GM20000 (cell line): ENCODE data around the gene ABT1.

Experiments used
- DNase-seq: peaks from one replicate; pipeline ENCODE4 v3.0.0; 2012; ENCODE audit warnings: low spot score
- TF ChIP-seq, protein P1 (sequence below): IDR thresholded peaks from 2 replicates; pipeline ENCODE4 v1.5.1; 2012; ENCODE audit warnings: mild to moderate bottlenecking, control low read depth; ENCODE audit errors: extremely low read depth, missing control alignments

Gene ABT1

DNA sequence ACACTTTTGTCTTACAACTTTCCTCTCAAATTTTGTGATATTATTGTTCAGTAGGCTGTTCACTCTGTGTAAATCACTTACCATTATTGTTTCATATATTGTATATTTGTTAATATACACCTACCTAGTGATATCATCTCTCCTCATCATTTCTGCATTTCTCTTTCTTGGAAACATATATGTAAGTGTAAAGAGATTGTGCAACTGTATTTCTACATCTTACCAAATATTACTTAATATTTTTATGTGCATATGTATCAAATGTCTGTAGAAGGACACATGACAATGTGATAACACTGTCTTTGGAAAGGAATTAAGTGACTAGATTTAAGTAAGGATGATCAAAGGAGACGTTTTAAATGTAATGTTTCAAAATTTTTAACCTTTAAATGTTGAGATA lies 32.6 kb downstream of the ABT1 start:
- no peak for DNase-seq
- TF ChIP-seq, protein P1, sequence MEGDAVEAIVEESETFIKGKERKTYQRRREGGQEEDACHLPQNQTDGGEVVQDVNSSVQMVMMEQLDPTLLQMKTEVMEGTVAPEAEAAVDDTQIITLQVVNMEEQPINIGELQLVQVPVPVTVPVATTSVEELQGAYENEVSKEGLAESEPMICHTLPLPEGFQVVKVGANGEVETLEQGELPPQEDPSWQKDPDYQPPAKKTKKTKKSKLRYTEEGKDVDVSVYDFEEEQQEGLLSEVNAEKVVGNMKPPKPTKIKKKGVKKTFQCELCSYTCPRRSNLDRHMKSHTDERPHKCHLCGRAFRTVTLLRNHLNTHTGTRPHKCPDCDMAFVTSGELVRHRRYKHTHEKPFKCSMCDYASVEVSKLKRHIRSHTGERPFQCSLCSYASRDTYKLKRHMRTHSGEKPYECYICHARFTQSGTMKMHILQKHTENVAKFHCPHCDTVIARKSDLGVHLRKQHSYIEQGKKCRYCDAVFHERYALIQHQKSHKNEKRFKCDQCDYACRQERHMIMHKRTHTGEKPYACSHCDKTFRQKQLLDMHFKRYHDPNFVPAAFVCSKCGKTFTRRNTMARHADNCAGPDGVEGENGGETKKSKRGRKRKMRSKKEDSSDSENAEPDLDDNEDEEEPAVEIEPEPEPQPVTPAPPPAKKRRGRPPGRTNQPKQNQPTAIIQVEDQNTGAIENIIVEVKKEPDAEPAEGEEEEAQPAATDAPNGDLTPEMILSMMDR, result no peak

DNA sequence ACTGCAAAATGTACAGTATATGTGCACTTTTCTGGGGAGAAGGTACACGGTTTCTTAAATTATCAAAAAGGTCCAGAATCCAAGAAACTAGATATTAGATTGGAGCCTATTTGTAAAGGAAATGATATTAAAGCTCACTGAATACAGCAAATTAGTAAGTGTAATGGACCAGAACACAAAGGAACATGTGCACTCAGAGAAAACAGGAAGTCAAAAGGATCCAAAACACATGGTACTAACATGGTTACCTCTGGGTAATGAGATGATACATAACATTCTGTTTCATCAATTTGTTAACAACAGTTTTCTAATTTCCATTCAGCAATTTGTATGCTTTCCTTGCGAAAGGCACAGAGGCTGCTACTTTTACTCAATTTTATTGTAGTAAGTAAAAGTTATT lies 44.1 kb downstream of the ABT1 start:
- TF ChIP-seq, protein P1, result no peak
- no peak for DNase-seq

DNA sequence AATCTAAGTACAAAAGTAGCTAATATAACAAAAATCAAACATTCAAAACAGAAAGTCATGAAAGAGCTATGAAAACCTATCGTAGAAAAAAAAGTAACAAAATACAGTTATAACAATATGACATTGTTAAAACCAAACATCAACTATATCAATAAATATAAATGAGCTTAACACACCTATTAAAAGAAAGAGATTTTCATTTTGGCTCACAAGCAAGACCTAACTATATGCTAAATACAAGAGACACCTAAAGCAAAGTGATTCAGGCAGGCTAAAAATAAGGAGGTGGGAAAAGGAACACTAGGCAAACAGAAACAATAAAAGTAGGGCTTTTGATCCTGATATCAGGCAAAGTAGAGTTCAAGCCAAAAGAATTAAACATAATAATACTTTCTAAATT lies 49.3 kb downstream of the ABT1 start:
- no peak for DNase-seq
- TF ChIP-seq, protein P1, result no peak
